Prostate gland (tissue), 2 donors: Measurements from ENCODE around the gene GSK3A.

Experiments
- POLR2A ChIP-seq: fragments of 450-650 bp; IDR thresholded peaks from one replicate; pipeline ENCODE4 v1.6.1; 2016; ENCODE audit warnings: antibody characterized with exemption, mild to moderate bottlenecking
- POLR2AphosphoS5 ChIP-seq: sonication (generic); formaldehyde crosslinking; IDR thresholded peaks from one replicate; pipeline ENCODE4 v1.6.1; 2017; ENCODE audit warnings: antibody characterized with exemption
- TF ChIP-seq, protein P1 (sequence below), 4 experiments: fragments of 200-600 bp in 2 of 4; fragments of 450-650 bp in 2 of 4; sonication (generic) in 2 of 4; IDR thresholded peaks; 1 replicate in 3 of 4; 2 replicates in 1 of 4; pipeline ENCODE4 v1.5.1; 2016 to 2019; ENCODE audit warnings: antibody characterized with exemption in 4 of 4, mild to moderate bottlenecking in 2 of 4, moderate library complexity in 2 of 4

DNA sequence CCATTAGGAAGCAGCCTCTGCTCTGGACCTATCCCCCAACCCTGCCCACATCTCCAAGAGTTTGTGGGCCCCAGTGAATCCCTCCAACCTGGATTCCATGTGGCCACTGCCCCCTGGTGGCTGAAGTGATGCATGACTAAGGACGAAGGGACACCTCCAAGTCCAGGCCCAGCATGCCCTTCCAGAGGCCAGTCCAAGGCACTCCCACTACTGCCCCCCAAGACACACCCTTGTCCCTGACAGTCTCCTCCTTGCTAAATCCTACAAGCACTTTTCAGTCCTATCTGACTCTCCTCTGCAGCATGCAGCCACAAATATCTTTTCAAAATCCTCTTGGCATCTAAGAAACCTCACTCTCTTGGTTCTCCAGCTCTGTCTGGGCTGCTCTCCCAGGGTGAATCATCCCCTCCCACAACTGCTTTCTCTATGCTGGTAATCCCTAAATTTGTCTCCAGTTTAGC, 58.0 kb downstream of the GSK3A start:
- no peak for TF ChIP-seq POLR2A
- no peak for TF ChIP-seq POLR2AphosphoS5
- TF ChIP-seq, protein P1, sequence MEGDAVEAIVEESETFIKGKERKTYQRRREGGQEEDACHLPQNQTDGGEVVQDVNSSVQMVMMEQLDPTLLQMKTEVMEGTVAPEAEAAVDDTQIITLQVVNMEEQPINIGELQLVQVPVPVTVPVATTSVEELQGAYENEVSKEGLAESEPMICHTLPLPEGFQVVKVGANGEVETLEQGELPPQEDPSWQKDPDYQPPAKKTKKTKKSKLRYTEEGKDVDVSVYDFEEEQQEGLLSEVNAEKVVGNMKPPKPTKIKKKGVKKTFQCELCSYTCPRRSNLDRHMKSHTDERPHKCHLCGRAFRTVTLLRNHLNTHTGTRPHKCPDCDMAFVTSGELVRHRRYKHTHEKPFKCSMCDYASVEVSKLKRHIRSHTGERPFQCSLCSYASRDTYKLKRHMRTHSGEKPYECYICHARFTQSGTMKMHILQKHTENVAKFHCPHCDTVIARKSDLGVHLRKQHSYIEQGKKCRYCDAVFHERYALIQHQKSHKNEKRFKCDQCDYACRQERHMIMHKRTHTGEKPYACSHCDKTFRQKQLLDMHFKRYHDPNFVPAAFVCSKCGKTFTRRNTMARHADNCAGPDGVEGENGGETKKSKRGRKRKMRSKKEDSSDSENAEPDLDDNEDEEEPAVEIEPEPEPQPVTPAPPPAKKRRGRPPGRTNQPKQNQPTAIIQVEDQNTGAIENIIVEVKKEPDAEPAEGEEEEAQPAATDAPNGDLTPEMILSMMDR (IDR thresholded peaks at IDR 0.05), result peak; percentile 80 to 90 (median 86)
